GM12878 (cell line): ENCODE data around the gene SVIP. TPM values are rescaled to one million over a fixed set of nuclear protein-coding genes. Genes with fewer than 3 reads are reported as not detected.
A peak's percentile ranks its signal among the peaks of the same experiment; 100 is the strongest.

Experiments
- CBFB ChIP-seq: IDR thresholded peaks from 2 replicates; pipeline ENCODE4 v1.6.1; 2016; ENCODE audit warnings: antibody characterized with exemption, low read depth
- CBX5 ChIP-seq: sonication (generic); IDR thresholded peaks from 2 replicates; pipeline ENCODE4 v1.6.1; 2016; ENCODE audit warnings: low read depth, moderate library complexity, mild to moderate bottlenecking, inconsistent platforms
- CHD2 ChIP-seq: IDR thresholded peaks from 2 replicates; pipeline ENCODE4 v1.6.1; 2011; ENCODE audit warnings: low read depth, low read length, improper control_type of control experiment, borderline replicate concordance
- ETV6 ChIP-seq, 2 experiments: fragments of 450-650 bp in 1 of 2; IDR thresholded peaks in 1 of 2; conservative IDR thresholded peaks in 1 of 2; 2 replicates each; pipeline ENCODE4 v1.6.1; 2014; ENCODE audit warnings: antibody characterized with exemption in 1 of 2, borderline replicate concordance in 1 of 2, low read depth in 1 of 2, mild to moderate bottlenecking in 1 of 2, moderate library complexity in 1 of 2
- IRF4 ChIP-seq: IDR thresholded peaks from 2 replicates; pipeline ENCODE4 v1.6.1; 2011; ENCODE audit warnings: low read depth, low read length
- LARP7 ChIP-seq: fragments of 450-650 bp; IDR thresholded peaks from 2 replicates; pipeline ENCODE4 v1.6.1; 2017; ENCODE audit warnings: mild to moderate bottlenecking
- MAX ChIP-seq: IDR thresholded peaks from 2 replicates; pipeline ENCODE4 v1.6.1; 2012; ENCODE audit warnings: low read depth, low read length, improper control_type of control experiment
- NBN ChIP-seq: fragments of 450-650 bp; IDR thresholded peaks from 2 replicates; pipeline ENCODE4 v1.6.1; 2016
- POLR2A ChIP-seq: IDR thresholded peaks from 2 replicates; pipeline ENCODE4 v1.6.1; 2011; ENCODE audit warnings: low read depth, mild to moderate bottlenecking, low read length
- POLR2AphosphoS5 ChIP-seq: IDR thresholded peaks from 2 replicates; pipeline ENCODE4 v1.6.1; 2011; ENCODE audit warnings: mild to moderate bottlenecking, low read length, inconsistent platforms
- RAD51 ChIP-seq: fragments of 450-650 bp; IDR thresholded peaks from 2 replicates; pipeline ENCODE4 v1.6.1; 2016; ENCODE audit warnings: moderate library complexity, mild to moderate bottlenecking, inconsistent platforms
- SIX5 ChIP-seq: IDR thresholded peaks from 2 replicates; pipeline ENCODE4 v1.6.1; 2011; ENCODE audit warnings: mild to moderate bottlenecking, low read depth, low read length, moderate library complexity; ENCODE audit not compliant: severe bottlenecking
- WRNIP1 ChIP-seq: IDR thresholded peaks from 2 replicates; pipeline ENCODE4 v1.6.1; 2011; ENCODE audit warnings: low read depth, low read length, improper control_type of control experiment, borderline replicate concordance
- YBX1 ChIP-seq: fragments of 450-650 bp; IDR thresholded peaks from 2 replicates; pipeline ENCODE4 v1.6.1; 2016; ENCODE audit warnings: antibody characterized with exemption
- ZNF24 ChIP-seq: fragments of 450-650 bp; IDR thresholded peaks from 2 replicates; pipeline ENCODE4 v1.6.1; 2017; ENCODE audit warnings: antibody characterized with exemption, mild to moderate bottlenecking
- polyA plus RNA-seq, 11 experiments: library from polyadenylated mRNA; depleted of rRNA in 4 of 11; unstranded in 6 of 11; stranded (reverse) in 5 of 11; fragments of >200 nt; fragmentation: Nextera tagmentation in 4 of 11; fragmentation: Illumina TruSeq in 1 of 11; extraction: Ambion mirVana in 4 of 11; extraction: Trizol in 1 of 11; gene quantifications; 1 replicate in 1 of 11; 2 replicates in 10 of 11; pipeline versions ENCODE4 v1.2.1 to v1.2.3, GENCODE V29; 2011 to 2016; ENCODE audit warnings: inconsistent platforms in 2 of 11, missing spikeins in 2 of 11, low read depth in 1 of 11
- total RNA-seq, 4 experiments: library from RNA; depleted of rRNA in 3 of 4; stranded (reverse); fragments of >200 nt in 3 of 4; fragmentation: Illumina TruSeq in 1 of 4; extraction: Trizol in 1 of 4; gene quantifications; 2 replicates each; pipeline versions ENCODE4 v1.2.1 to v1.2.3, GENCODE V29; 2013 to 2021
- TF ChIP-seq, protein P1 (sequence below): fragments of 450-650 bp; formaldehyde crosslinking; IDR thresholded peaks from 2 replicates; pipeline ENCODE4 v1.4.0; 2020; ENCODE audit warnings: mild to moderate bottlenecking, moderate library complexity
- TF ChIP-seq, protein P2 (sequence below): fragments of 450-650 bp; IDR thresholded peaks from 2 replicates; pipeline ENCODE4 v1.6.1; 2017; ENCODE audit warnings: mild to moderate bottlenecking
- TF ChIP-seq, protein P3 (sequence below): fragments of 450-650 bp; IDR thresholded peaks from 2 replicates; pipeline ENCODE4 v1.6.1; 2016; ENCODE audit warnings: mild to moderate bottlenecking, moderate library complexity, borderline replicate concordance

Gene SVIP
- total and polyA plus RNA-seq, 10 of the 15 experiments (the other 5 are each of a cell fraction or from before 2014, with no cell fraction given): 17.8 to 78.0 (median 55.4) TPM

GRCh38 chr11:22780952-22781593 lies 48.5 kb downstream of the SVIP start (continued):
- TF ChIP-seq, protein P1, sequence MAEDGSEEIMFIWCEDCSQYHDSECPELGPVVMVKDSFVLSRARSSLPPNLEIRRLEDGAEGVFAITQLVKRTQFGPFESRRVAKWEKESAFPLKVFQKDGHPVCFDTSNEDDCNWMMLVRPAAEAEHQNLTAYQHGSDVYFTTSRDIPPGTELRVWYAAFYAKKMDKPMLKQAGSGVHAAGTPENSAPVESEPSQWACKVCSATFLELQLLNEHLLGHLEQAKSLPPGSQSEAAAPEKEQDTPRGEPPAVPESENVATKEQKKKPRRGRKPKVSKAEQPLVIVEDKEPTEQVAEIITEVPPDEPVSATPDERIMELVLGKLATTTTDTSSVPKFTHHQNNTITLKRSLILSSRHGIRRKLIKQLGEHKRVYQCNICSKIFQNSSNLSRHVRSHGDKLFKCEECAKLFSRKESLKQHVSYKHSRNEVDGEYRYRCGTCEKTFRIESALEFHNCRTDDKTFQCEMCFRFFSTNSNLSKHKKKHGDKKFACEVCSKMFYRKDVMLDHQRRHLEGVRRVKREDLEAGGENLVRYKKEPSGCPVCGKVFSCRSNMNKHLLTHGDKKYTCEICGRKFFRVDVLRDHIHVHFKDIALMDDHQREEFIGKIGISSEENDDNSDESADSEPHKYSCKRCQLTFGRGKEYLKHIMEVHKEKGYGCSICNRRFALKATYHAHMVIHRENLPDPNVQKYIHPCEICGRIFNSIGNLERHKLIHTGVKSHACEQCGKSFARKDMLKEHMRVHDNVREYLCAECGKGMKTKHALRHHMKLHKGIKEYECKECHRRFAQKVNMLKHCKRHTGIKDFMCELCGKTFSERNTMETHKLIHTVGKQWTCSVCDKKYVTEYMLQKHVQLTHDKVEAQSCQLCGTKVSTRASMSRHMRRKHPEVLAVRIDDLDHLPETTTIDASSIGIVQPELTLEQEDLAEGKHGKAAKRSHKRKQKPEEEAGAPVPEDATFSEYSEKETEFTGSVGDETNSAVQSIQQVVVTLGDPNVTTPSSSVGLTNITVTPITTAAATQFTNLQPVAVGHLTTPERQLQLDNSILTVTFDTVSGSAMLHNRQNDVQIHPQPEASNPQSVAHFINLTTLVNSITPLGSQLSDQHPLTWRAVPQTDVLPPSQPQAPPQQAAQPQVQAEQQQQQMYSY: no peak
- no peak for TF ChIP-seq SIX5
- TF ChIP-seq LARP7: no peak; the same call in 1 of the 2 replicates
- no peak for TF ChIP-seq IRF4
- no peak for TF ChIP-seq YBX1
- 0 out of 2 replicates have a peak, but pooled peaks have one; percentile 27 for TF ChIP-seq ZNF24
- TF ChIP-seq POLR2A: no peak
- TF ChIP-seq WRNIP1: no peak
- TF ChIP-seq, protein P2, sequence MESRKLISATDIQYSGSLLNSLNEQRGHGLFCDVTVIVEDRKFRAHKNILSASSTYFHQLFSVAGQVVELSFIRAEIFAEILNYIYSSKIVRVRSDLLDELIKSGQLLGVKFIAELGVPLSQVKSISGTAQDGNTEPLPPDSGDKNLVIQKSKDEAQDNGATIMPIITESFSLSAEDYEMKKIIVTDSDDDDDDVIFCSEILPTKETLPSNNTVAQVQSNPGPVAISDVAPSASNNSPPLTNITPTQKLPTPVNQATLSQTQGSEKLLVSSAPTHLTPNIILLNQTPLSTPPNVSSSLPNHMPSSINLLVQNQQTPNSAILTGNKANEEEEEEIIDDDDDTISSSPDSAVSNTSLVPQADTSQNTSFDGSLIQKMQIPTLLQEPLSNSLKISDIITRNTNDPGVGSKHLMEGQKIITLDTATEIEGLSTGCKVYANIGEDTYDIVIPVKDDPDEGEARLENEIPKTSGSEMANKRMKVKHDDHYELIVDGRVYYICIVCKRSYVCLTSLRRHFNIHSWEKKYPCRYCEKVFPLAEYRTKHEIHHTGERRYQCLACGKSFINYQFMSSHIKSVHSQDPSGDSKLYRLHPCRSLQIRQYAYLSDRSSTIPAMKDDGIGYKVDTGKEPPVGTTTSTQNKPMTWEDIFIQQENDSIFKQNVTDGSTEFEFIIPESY: no peak
- TF ChIP-seq NBN: peak; percentile 36; the same call in 1 of the 2 replicates
- no peak for TF ChIP-seq ETV6 (conservative IDR thresholded peaks at IDR 0.05 in 1 of 2, IDR thresholded peaks at IDR 0.05 in 1 of 2; ENCODE audit: borderline replicate concordance in 1 of 2, low read depth in 1 of 2)
- no peak for TF ChIP-seq CHD2
- TF ChIP-seq POLR2AphosphoS5: no peak
- TF ChIP-seq RAD51: 0 out of 2 replicates have a peak, but pooled peaks have one; percentile 60
- no peak for TF ChIP-seq CBX5
- TF ChIP-seq, protein P3, sequence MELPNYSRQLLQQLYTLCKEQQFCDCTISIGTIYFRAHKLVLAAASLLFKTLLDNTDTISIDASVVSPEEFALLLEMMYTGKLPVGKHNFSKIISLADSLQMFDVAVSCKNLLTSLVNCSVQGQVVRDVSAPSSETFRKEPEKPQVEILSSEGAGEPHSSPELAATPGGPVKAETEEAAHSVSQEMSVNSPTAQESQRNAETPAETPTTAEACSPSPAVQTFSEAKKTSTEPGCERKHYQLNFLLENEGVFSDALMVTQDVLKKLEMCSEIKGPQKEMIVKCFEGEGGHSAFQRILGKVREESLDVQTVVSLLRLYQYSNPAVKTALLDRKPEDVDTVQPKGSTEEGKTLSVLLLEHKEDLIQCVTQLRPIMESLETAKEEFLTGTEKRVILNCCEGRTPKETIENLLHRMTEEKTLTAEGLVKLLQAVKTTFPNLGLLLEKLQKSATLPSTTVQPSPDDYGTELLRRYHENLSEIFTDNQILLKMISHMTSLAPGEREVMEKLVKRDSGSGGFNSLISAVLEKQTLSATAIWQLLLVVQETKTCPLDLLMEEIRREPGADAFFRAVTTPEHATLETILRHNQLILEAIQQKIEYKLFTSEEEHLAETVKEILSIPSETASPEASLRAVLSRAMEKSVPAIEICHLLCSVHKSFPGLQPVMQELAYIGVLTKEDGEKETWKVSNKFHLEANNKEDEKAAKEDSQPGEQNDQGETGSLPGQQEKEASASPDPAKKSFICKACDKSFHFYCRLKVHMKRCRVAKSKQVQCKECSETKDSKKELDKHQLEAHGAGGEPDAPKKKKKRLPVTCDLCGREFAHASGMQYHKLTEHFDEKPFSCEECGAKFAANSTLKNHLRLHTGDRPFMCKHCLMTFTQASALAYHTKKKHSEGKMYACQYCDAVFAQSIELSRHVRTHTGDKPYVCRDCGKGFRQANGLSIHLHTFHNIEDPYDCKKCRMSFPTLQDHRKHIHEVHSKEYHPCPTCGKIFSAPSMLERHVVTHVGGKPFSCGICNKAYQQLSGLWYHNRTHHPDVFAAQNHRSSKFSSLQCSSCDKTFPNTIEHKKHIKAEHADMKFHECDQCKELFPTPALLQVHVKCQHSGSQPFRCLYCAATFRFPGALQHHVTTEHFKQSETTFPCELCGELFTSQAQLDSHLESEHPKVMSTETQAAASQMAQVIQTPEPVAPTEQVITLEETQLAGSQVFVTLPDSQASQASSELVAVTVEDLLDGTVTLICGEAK: peak; percentile 47; the same call in 1 of the 2 replicates
- no peak for TF ChIP-seq MAX
- TF ChIP-seq CBFB: no peak
